ENCODE data around the gene TRIM27. TPM values are rescaled to one million over a fixed set of nuclear protein-coding genes. Genes with fewer than 3 reads are reported as not detected.

TRIM27 gene
- total and polyA plus RNA-seq, 10 of the 15 experiments (the other 5 are each of a cell fraction or from before 2014, with no cell fraction given) = 18.5 to 74.7 (median 58.0) TPM

DNA sequence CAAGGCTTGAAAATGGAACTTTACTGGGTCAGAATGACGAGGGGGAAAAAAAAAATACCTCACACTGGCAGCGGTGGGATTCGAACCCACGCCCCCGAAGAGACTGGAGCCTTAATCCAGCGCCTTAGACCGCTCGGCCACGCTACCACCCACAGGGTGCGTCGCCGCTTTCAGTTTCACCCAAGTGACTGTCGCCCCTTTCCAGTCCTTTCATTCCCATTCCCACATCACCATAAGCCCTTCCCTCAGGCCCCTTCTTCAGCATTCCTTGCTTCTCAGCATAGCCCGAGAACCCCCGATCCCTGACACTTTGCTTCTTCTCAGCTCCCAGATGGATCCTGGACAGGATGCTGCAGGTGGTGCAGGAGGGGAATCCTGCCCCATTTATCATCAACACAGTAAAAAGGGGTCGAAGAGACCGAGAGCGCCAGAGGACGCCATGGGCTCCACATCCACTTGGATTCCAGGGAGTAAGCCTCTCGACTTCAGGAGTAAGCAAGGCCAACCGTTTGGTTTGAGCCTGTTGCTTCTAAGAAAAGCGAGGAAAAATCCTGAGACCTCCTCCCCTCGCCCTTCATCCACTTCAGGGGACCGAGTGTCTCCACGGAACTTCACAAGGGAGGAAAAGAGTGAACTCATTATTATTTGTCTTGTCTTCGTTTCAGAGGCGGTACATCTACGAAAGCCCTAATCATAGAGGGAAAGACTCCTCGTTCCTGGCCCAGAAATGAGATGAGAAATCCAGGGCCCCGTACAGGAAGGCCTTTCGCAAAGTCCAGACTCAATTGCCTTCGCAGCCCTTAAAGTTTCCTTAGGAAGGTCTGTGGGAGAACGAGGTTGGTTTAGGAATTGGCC, 20.0 kb upstream of the TRIM27 start (continued):
- peak in 1 of 2 experiments; percentile 10; a peak in 1 of 4 replicates for TF ChIP-seq BHLHE40 (IDR thresholded peaks at IDR 0.05; ENCODE audit: borderline replicate concordance in 1 of 2, low read depth in 2 of 2, low read length in 1 of 2)
- TF ChIP-seq ZNF24 (IDR thresholded peaks at IDR 0.05) = peak; percentile 92
- no peak for TF ChIP-seq MTA3 (IDR thresholded peaks at IDR 0.05; ENCODE audit: borderline replicate concordance, low read length)
- TF ChIP-seq IKZF2 (IDR thresholded peaks at IDR 0.05) = peak; percentile 90 to 95
- TF ChIP-seq, protein P1, sequence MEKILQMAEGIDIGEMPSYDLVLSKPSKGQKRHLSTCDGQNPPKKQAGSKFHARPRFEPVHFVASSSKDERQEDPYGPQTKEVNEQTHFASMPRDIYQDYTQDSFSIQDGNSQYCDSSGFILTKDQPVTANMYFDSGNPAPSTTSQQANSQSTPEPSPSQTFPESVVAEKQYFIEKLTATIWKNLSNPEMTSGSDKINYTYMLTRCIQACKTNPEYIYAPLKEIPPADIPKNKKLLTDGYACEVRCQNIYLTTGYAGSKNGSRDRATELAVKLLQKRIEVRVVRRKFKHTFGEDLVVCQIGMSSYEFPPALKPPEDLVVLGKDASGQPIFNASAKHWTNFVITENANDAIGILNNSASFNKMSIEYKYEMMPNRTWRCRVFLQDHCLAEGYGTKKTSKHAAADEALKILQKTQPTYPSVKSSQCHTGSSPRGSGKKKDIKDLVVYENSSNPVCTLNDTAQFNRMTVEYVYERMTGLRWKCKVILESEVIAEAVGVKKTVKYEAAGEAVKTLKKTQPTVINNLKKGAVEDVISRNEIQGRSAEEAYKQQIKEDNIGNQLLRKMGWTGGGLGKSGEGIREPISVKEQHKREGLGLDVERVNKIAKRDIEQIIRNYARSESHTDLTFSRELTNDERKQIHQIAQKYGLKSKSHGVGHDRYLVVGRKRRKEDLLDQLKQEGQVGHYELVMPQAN (conservative IDR thresholded peaks at IDR 0.05) = peak; percentile 73; the same call in 1 of the 2 replicates
- TF ChIP-seq IRF4 (IDR thresholded peaks at IDR 0.05; ENCODE audit: low read depth, low read length) = peak; percentile 58; the same call in 1 of the 2 replicates
- peak; percentile 77; the same call in 1 of the 2 replicates for TF ChIP-seq SREBF2 (IDR thresholded peaks at IDR 0.05; ENCODE audit: low read length)
- peak; percentile 54; the same call in 1 of the 2 replicates for TF ChIP-seq CREB1 (IDR thresholded peaks at IDR 0.05; ENCODE audit: low read depth)
- TF ChIP-seq EGR1 (IDR thresholded peaks at IDR 0.05; ENCODE audit: borderline replicate concordance in 1 of 2, low read depth in 2 of 2, low read length in 2 of 2) = peak in 1 of 2 experiments; percentile 85; a peak in 2 of 3 replicates
- TF ChIP-seq, protein P2, sequence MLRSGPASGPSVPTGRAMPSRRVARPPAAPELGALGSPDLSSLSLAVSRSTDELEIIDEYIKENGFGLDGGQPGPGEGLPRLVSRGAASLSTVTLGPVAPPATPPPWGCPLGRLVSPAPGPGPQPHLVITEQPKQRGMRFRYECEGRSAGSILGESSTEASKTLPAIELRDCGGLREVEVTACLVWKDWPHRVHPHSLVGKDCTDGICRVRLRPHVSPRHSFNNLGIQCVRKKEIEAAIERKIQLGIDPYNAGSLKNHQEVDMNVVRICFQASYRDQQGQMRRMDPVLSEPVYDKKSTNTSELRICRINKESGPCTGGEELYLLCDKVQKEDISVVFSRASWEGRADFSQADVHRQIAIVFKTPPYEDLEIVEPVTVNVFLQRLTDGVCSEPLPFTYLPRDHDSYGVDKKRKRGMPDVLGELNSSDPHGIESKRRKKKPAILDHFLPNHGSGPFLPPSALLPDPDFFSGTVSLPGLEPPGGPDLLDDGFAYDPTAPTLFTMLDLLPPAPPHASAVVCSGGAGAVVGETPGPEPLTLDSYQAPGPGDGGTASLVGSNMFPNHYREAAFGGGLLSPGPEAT (IDR thresholded peaks at IDR 0.05; ENCODE audit: low read depth) = peak; percentile 62
- TF ChIP-seq TARDBP (IDR thresholded peaks at IDR 0.05; ENCODE audit: borderline replicate concordance) = peak; percentile 95
- peak; percentile 72; the same call in 1 of the 2 replicates for TF ChIP-seq CREM (IDR thresholded peaks at IDR 0.05; ENCODE audit: low read depth)
- no peak for TF ChIP-seq SP1 (IDR thresholded peaks at IDR 0.05; ENCODE audit: low read depth, low read length)
- TF ChIP-seq ZNF217 (IDR thresholded peaks at IDR 0.05) = peak; percentile 86
- TF ChIP-seq ZNF207 (IDR thresholded peaks at IDR 0.05; ENCODE audit: borderline replicate concordance) = 0 out of 2 replicates have a peak, but pooled peaks have one; percentile 61
- peak; percentile 54 for TF ChIP-seq KLF5 (IDR thresholded peaks at IDR 0.05; ENCODE audit: partially characterized antibody)
- TF ChIP-seq IKZF1 (conservative IDR thresholded peaks at IDR 0.05) = peak; percentile 92
